ENCODE measurements around the gene NR1D1.

NR1D1 gene

DNA sequence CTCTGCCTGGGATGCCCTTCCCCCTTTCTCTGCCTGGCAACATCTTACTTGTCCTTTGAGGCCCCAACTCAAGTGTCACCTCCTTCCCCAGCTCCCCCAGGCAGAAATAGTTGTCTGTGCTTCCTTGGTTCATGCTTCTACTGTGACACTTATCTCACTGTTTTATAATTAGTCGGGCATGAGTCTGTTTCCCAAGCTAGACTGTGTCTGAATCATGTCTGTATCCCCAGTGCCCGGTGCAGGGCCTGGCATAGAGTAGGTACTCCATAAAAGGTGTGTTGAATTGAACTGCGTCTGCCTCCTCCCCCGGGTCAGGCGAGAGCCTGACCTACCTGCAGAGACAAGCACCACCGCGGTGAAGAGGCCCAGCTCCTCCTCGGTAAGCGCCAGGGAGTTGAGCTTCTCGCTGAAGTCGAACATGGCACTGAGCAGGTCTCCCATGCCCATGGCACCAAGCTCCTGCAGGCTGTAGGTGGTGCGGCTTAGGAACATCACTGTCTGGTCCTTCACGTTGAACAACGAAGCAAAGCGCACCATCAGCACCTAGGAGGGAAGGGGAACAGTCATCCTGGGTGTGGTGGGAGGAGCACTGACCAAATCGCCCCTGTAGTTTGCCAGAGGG is 6.7 kb downstream of the NR1D1 start:
- DNase-seq (ENCODE audit: insufficient read length, low spot score) (no peak), FAIRE-seq (no peak)
- TF ChIP-seq CTCF (IDR thresholded peaks at IDR 0.05; ENCODE audit: insufficient read depth, missing control alignments): no peak

DNA sequence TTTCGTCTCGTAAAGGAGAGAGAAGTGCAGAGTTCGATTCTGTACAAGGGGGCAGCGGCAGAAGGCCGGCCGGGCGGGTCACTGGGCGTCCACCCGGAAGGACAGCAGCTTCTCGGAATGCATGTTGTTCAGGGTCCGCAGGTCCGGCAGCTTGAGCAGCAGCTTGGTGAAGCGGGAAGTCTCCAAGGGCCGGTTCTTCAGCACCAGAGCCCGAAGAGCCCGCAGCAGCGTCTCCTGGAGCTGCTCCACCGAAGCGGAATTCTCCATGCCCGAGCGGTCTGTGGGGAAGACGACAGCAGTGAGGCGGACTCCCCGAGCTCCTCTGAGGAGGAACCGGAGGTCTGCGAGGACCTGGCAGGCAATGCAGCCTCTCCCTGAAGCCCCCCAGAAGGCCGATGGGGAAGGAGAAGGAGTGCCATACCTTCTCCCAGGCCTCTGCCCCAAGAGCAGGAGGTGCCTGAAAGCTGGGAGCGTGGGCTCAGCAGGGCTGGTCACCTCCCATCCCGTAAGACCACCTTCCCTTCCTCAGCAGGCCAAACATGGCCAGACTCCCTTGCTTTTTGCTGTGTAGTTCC is 7.3 kb downstream of the NR1D1 start:
- FAIRE-seq: no peak
- TF ChIP-seq CTCF (IDR thresholded peaks at IDR 0.05; ENCODE audit: insufficient read depth, missing control alignments): no peak

GRCh38 chr17:40092581-40092980 is 7.8 kb downstream of the NR1D1 start:
- no peak for TF ChIP-seq CTCF (IDR thresholded peaks at IDR 0.05; ENCODE audit: insufficient read depth, missing control alignments)
- no peak for DNase-seq (ENCODE audit: insufficient read length, low spot score)
- FAIRE-seq: no peak

More for the DNA sequence above, 7.3 kb downstream of the NR1D1 start:
- no peak for DNase-seq (ENCODE audit: insufficient read length, low spot score)

DNA sequence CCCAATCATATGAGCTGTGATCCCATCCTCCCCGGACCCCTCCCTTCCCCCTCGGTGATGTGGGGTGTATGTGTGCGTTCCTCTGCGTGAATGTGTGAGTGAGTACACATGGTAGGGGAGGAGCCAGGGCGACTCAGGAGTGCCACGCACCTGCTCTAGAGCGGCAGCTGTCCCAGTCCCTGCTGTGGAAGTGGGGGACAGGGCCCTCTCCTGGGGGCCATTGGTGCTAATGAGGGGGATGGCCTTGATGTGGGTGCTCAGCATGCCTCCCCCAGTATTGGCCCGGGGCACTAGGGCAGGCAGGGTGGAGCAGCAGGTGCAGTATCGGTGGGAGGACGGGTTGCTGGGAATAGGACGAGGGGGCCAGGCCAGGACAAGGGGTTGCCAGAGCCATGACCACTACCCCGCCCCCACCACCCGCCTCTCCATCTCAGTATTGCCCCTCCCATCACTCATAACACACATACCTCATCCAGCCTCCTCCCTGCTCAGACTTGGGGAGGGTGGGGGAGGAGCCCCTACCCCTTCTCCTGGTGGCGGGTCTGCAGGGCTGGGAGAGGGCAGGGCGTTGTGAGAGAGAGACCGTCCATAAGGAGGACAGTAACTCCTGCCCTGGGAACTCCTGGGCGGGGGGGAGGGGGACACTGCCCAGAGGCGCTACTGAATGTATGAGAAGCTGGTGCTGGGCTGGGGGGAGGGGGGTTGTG is 8.5 kb downstream of the NR1D1 start:
- no peak for FAIRE-seq
- no peak for TF ChIP-seq CTCF (IDR thresholded peaks at IDR 0.05; ENCODE audit: insufficient read depth, missing control alignments)
- DNase-seq (ENCODE audit: insufficient read length, low spot score): no peak

DNA sequence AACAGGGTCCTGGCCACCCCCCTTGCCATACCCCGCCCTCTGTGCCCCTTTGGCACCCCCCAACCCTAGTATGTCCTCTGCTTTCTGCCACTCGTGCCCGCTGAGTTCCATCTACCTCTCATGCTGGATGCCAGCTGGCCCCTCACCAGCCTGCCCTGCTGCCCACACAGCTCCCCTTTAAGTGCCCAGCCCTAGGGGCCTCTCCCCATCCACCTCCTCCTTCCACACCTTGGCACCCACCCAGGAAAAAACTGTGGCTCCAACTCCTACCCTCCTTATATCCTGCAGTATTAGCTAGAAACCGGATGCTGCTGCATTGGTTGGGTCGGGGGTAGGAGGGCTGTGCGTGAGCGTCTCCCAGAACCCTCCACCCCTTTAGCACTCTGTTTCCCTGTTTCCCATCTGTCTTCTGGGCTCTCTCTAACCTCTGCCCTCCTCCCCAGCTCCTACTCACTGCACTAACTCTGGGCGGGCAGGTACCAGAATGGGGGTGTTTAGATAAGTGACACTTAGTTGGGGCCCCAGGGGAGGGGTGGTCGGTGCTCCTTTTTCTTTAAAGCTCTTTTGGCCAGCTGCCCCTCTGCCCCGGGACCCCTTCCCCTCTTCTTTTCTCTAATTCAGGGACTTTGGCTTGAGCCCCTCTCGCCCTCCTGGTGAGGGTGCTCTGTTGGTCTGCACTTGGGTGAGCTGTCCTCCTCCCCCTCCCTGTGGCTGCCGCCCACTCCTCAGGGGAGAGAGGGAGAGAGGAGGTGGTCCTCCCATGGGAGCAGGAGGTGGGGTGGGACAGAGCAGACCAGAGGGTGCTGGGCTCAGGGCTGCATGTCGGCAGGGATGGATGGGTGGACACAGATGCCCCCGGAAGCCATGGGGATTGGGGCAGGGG is 9.9 kb downstream of the NR1D1 start:
- no peak for DNase-seq (ENCODE audit: insufficient read length, low spot score)
- TF ChIP-seq CTCF (IDR thresholded peaks at IDR 0.05; ENCODE audit: insufficient read depth, missing control alignments): no peak
- no peak for FAIRE-seq

DNA sequence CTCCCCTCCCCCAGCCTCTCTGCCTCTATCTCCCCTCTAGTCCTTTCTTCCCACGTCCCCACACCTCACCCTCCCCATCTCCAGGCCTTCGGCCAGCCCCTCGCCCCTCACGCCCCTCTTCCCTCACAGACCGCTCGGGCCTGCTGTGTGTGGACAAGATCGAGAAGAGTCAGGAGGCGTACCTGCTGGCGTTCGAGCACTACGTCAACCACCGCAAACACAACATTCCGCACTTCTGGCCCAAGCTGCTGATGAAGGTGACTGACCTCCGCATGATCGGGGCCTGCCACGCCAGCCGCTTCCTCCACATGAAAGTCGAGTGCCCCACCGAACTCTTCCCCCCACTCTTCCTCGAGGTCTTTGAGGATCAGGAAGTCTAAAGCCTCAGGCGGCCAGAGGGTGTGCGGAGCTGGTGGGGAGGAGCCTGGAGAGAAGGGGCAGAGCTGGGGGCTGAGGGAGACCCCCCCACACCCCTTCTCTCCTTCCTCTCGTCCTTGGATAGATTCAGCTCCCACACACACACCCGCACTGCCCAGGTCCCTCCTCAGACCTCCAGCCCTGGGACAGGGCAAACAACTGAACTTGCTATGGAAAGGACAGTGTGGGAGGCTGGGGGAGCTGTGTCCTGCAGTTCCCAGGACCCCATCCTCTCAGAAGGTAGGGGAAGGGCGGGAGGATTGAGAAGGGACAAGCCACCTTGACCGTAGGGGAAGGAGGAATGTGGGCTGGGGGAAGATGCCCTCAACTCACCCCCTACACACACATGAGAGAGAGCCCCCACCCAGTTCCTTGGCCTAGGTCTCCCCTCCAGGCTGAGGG is 11.1 kb downstream of the NR1D1 start:
- FAIRE-seq (no peak), DNase-seq (ENCODE audit: insufficient read length, low spot score) (no peak)
- TF ChIP-seq CTCF (IDR thresholded peaks at IDR 0.05; ENCODE audit: insufficient read depth, missing control alignments): no peak

All from D721Med (cell line).